SIG-M5 (cell line): ENCODE results near the gene ALKBH1.
"Not testable (repeated sequence)": the region's sequence is repeated elsewhere in the genome, so short reads cannot be mapped to it uniquely, and the experiment has no call there.

Experiments
- DNase-seq: peaks from one replicate; lab custom pipeline; 2025; lab: John Stamatoyannopoulos, UW

ALKBH1 gene

DNA sequence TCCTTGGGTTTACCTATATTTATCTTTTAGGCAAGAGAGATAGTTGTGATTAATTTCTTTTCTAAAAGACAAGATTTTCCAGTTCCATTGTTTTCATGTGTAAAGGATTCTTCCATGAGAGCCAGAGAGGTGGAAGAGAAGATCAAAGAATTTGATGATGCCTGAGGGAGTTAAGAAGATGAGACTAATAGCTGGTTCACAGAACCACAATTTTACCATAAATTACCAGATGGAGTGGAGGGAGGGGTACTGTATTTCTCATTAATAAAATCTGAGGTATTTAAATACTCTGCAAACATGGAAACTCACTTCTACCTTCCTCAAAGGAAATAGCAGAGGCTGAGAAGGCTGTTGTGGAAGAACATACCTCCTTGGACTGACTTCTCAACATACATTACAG, 34.6 kb downstream of the ALKBH1 start:
- no peak for DNase-seq

DNA sequence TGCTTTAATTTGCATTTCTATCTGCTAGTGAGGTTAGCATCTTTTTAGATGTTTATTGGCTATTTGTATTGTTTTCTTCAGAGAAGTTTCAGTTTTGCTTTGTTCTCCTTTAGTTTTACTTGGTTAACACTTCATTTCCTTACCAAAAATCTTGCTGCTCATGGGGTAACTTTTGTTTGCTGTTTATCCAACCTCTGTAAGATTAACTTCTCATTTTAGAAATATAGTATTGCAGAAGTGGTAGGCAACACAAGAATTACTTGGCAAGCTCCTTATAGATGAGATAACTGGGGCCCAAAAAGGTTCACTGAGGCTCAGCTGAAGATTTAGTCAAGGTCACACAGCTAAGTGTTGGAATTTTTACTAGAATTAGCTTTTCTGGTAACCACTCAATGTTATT, 40.5 kb downstream of the ALKBH1 start:
- no peak for DNase-seq

DNA sequence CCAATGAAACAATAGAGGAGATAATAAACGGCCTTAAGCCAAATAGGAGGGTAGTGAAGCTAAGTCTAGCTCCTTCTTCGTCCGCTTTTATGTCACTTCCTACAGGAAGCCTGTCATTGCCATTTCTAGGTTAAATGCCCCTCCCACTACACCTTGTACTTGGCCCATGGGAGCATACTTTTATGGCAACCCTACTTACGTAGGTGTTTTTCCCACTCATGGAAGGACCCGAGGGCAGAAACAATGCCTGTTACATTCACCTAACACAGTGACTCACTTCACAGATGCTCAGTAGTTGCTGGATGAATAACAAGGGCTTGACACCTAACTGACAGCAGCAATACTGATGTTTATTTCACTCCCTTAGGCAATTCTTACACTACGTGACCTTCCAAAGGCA, 44.5 kb downstream of the ALKBH1 start:
- no peak for DNase-seq

DNA sequence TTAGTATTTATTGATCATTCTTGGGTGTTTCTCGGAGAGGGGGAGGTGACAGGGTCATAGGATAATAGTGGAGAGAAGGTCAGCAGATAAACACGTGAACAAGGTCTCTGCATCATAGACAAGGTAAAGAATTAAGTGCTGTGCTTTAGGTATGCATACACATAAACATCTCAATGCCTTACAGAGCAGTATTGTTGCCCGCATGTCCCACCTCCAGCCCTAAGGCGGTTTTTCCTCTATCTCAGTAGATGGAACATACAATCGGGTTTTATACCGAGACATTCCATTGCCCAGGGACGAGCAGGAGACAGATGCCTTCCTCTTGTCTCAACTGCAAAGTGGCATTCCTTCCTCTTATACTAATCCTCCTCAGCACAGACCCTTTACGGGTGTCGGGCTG, 46.3 kb downstream of the ALKBH1 start:
- DNase-seq = not testable (repeated sequence)

DNA sequence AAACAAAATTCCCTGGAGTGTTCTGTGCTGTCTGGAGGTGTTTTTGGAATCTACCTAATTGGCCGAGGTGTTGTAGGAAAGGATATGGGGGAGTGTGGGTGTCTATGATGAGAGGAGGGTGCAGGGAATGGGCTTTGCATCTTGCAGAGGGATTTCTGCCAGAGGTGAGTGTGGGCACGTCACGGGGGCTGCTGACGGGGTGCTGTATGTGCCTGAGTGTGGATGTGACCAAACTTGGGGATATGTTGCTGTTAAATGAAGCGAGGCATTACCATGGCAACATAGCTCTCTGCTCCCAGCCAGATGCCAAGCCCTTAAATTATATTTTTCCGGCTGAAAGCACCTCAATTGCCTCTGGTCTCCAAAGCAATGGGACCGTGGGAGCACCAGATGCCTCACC, 47.1 kb downstream of the ALKBH1 start:
- no peak for DNase-seq

DNA sequence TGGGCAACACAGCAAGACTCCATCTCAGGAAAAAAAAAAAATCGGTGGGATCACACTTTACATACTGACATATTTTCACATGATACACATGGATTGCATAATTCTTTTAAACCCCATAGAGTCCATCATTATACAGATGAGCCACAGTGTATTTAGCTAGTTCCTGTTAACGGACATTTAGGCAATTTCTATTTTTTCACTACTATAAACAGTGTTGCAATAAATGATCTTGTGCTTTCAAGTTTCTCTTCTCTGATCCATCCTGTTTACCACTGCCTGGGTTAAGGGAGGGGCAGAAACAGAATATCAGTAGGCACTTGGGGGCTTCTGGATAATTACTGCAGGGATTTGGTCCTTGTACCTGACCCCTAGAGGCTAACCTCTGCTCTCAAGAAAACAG, 48.0 kb downstream of the ALKBH1 start:
- DNase-seq = peak; percentile 81

DNA sequence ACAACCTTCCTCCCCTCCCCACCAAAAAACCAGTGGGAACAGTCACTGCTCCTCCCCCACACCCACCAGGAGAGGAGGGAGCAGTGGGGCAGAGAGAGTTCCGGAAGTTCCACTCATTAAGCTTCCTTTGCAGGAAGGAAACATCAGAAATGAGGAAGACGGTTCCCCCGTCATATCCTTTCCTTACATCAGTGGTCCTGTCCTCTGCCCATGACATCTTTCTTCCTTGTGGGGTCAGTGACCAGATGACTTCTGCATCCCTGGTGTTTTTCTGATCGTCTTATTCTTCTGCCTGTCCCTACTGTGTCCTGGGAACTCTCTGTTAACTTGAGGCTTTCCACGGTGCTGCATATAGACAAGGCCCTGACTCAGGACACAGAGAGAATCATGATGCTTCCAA, 50.5 kb downstream of the ALKBH1 start:
- no peak for DNase-seq

DNA sequence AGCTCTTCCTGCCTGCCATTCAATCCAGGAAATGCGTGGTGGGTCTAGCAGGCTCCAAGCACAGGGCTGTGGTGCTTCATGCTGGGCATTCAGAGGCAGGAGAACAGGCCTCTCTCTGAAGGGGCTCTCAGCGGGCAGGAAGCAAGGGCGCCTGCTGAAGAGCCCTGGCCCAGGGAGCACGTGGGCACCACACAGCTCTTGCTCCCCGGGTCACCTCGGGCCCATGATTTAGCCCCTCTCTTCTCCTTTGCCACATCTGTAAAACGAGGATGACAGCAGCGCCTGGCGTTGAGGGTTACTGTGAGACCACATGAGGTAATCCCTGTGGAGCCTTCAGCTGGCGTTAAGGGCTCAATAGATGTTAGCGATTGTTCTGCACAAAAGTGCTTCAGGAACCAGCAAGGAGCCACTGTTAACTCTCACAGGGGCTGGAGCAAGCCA, 53.8 kb downstream of the ALKBH1 start:
- DNase-seq = no peak

DNA sequence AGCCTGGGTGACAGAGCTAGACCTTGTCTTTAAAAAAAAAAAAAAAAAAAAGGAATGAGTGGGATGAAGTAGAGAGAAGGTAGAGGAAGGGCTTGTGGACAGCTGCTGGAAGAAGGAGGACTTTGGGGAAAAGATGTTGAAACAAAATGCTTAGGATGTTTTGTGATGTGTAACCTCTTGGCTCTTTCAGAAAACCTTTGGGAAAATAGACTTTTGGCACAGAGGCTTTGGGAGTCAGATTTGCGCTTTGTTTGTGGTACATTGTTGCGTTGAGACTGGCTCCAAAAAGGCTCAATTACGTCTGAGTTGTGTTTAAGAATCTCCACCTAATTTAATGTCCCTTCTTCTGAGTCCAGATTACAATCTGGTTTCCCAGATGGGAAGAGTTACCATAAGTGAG, 58.5 kb downstream of the ALKBH1 start:
- no peak for DNase-seq

DNA sequence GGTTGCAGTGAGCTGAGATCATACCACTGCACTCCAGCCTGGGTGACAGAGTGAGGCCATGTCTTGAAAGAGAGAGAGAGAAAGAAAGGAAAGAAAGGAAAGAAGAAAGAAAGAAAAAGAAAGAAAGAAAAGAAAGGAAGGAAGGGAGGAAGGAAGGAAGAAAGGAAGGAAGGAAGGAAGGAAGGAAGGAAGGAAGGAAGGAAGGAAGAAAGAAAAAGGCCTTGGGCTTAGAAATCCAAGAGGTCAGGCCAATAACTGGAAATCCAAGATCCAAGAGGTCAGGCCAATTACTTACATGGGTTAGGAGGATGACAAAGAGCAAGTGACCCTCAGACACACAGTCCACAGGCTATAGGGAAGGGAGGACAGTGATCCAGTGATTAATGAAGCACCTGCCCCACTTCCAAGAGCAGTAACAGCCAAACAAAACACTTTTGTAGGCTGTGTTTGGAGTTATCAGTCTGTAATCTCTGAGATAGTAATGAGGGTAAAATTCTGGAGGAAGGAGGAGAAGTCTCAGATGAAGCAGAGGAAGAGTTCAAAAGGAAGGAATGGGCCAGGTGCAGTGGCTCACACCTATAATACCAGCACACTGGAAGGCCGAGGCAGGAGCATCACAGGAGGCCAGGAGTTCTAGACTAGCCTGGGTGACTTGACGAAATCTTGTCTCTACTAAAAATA, 59.2 kb downstream of the ALKBH1 start:
- no peak for DNase-seq

DNA sequence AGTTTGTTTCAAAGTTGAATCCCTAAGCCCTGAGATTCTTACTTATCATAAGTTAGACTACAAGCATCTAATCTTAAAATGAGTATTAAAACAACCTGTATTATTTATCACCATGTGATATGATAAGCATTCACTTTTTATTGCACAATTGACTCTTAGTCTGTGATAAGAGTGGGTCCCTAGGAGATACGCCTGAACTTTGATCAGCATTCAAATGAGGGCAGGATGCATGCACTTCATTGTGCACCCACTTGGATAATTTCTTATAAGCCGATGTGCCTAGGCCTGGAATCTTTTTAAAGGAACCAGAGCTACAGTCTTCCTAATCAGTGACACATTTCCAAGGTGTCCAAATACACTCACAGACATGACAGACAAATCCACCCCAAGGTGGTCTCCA, 60.0 kb downstream of the ALKBH1 start:
- no peak for DNase-seq

DNA sequence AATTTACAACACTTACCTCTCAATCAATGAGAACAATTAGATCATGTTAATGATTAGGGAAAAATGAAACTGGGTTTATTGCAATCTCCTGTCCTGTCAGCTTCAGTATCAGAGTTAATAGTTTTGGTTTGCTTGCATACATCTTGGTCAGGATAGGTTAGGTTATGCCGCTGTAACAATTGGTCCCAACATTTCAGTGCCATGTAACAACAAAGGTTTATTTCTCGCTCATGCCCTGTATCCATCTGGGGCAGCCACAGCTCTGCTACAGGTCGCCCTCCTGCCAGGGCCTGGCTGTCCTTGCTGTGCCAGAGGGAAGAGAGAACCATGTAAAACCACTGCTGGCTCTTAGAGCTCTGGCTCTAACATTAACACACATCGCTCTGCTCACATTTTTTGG, 60.9 kb downstream of the ALKBH1 start:
- no peak for DNase-seq

DNA sequence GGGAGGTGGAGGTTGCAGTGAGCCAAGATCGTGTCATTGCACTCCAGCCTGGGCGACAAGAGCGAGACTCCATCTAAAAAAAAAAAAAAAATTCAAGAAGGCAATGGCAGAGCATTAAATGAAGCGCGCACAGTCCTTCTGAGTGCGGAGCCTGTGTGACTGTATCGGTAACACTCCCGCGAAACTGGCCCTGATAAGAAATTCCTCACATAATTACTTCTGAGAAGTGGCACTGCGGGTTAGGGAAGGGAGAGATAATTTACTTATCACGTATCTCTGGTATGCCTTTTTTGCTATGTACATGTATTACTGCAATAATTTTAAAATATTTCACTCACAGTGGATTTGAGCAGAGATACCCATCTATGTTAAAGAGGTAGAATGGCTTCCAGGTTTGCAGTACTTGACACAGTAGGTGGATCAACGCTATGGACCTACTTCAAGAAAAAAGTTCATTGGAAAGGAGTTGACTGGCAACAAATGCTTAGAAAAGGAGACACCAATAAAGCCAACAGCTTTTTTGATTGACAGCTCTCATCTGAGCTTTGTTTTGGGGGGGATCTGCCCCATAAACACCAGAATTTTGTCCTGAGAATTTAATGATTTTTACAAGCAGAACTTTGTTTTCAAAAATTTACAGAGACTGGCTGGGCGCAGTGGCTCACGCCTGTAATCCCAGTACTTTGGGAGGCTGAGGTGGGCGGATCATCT, 62.1 kb downstream of the ALKBH1 start:
- DNase-seq = no peak

DNA sequence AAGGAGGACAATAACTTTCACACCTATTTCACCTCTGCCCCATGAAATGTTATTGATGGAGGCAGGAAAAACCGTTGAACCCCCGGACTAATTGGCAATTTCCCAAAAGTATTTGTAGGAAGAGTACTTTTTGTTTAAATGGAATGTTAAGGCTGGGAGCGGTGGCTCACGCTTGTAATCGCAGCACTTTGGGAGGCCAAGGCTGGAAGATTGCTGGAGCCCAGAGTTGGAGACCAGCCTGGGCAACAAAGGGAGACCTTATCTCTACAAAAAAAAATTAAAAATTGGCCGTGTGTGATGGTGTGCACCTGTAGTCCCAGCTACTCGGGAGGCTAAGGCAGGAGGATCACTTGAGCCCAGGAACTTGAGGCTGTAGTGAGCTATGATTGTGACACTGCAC, 65.4 kb downstream of the ALKBH1 start:
- no peak for DNase-seq

DNA sequence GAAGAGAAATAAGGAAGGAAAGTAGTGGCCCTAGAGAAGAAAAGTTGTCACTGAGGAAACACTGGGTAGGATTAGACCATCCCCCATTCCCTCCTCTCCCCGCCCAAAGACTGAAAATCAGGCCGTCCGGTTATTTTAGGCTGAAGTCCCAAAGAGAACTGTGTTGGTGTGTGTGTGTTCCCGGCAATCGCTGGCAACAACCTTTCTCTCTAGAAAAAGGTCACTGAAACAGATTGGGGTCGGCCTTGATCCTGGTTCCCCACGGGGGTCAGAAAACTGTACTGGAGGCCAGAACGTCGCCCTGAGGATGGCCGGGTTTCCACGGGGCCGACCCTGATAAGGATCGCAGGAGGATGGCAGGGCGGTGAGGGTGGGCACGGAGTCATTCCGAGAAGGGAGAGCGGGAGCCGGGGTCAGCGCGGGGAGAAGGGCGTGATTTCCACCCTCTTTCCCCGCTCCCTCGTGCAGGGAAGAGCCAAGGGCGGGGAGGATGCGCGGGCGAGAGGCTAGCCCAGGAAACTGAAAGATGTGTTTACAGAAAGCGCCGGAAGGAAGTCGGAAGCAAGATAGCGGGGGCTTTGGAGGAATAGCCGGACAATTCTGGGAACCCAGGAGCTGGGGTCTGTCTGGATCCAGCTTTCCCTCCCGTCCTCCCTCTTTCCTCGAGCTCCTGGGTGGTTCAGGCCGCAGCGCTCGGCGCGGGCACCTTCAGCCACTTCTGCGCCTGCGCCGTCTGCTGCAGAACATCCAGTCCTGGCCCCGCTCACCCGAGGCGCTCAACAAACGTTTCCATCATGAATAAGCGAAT, 66.1 kb downstream of the ALKBH1 start:
- no peak for DNase-seq

DNA sequence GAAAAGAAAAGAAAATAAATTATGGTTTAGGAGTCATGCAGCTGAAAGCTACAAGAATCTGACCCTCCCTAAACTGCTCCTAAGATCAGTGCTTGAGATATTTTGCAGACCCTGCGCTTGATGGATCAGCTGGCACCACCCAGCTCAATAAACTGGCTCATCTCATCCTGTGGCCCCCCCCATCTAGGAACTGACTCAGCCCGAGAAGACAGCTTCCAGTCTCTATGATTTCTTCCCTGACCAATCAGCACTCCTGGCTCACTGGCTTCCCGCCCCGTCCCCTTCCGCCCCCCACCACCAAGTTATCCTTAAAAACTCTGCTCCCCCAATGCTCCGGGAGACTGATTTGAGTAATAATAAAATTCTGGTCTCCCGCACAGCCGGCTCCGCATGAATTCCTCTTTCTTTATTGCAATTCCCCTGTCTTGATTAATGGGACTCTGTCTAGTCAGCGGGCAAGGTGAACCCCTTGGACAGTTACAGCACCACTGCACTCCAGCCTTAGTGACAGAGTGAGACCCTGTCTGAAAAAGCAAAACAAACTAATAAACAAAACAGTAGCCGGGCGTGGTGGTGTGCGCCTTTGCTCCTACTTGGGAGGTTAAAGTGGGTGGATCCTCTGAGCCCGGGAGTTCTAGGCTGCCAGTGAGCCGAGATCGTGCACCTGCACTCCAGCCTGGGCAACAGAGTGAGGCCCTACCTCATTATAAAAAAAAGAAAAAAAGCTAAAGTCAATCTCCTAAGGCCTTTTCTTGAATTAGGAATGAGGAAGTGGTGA, 66.9 kb downstream of the ALKBH1 start:
- peak; percentile 82 for DNase-seq

DNA sequence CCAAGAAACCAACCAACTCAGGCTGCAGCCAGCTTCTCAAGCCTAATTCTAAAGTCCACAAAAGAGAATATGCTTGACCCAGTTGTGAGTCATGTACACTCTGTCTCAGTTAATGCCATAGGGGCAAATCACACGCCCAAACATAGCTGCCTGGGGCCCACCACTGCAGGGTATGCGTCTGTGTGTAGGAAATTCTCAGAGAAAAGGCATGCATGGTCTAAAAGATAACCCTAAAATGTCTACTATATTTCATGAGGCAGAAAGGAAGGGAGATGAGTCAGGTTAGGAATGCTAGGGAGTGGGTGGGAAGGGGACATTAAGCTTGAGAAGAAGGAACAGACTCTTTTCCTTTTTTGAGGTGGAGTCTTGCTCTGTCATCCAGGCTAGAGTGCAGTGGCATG, 69.1 kb downstream of the ALKBH1 start:
- DNase-seq = no peak

DNA sequence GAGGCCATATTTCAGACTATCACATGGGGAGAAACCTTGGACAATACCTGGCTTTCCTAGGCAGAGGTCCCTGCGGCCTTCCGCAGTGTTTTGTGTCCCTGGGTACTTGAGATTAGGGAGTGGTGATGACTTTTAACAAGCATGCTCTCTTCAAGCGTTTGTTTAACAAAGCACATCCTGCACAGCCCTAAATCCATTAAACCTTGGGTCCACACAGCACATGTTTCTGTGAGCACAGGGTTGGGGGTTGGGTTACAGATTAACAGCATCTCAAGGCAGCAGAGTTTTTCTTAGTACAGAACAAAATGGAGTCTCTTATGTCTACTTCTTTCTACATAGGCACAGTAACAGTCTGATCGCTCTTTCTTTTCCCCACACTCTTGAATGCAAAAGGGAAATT, 72.0 kb downstream of the ALKBH1 start:
- DNase-seq = not testable (repeated sequence)

DNA sequence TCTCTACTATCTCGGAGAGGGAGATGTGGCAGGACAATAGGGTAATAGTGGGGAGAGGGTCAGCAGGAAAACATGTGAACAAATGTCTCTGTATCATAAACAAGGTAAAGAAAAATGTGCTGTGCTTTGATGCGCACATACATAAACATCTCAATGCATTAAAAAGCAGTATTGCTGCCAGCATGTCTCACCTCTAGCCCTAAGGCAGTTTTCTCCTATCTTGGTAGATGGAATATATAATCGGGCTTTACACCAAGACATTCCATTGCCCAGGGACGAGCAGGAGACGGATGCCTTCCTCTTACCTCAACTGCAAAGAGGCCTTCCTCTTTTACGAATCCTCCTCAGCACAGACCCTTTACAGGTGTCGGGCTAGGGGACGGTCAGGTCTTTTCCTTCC, 72.4 kb downstream of the ALKBH1 start:
- DNase-seq = not testable (repeated sequence)

DNA sequence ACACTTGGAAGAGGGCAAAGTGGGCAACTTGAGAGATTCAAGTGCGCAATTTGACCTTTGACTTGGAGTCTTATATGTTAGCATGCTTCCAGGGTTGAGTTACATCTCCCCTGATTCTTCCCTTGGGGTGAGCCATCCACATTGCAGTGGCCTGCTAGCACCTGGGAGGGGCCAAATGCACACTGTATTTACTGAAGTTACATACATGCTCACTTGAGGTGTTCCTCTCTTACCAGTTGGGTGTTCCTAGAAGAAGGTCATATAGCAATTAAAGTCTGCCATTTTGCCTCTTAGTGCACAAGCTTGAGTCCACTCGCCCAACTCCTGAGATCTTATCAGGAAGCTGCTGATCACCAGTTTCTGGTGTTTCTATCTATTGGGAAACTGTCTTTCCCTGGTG, 77.7 kb downstream of the ALKBH1 start:
- no peak for DNase-seq

DNA sequence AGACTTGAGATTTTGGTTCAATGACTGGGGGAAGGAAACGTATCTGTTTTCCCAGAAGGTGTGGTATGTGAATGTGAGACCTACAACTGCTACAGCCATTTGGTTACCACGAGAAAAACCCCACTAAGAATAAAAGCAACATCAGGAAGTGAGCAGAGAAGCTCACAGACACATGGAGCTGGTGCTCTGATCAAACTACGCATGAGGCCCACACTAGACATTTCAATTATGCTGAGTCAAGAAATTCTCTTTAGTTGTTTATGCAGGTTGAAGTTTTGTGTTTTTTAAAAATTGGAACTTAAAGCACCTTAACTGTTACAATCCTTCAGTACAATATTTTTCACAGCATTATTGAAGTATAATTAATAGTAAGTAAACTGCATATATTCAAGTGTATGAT, 82.5 kb downstream of the ALKBH1 start:
- no peak for DNase-seq

DNA sequence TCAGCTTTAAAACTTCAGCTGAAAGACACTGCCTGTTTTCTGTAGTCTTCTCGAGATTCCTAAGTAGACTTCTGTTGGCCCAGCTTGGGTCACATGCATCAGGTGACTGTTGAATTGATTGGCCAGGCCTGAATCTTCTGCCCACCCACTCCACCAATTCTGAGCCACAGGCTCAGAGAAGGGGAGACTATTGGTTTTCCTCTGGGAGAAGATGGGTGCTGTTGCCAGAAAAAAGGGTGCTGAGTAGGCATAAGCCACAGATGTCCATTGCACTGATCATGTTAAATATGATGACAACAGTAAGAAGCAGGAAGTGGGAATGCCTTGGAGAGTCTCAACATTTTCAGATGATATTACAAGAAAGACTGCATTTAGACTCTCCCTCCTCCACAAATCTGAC, 84.6 kb downstream of the ALKBH1 start:
- DNase-seq = no peak
